HL-60/S4 (cell line): ENCODE data around the gene OR56A5.

Experiments
- in situ Hi-C: fragments of 300-500 bp; cut with MboI; formaldehyde crosslinking; loops from 2 replicates; pipeline ENCODE4 v1.14.3; 2022; ENCODE audit warnings: low sequenced_read_pairs

Gene OR56A5

GRCh38 chr11:5937868-5938602 is 30.3 kb downstream of the OR56A5 start:
- in situ Hi-C loops: no loop called here

DNA sequence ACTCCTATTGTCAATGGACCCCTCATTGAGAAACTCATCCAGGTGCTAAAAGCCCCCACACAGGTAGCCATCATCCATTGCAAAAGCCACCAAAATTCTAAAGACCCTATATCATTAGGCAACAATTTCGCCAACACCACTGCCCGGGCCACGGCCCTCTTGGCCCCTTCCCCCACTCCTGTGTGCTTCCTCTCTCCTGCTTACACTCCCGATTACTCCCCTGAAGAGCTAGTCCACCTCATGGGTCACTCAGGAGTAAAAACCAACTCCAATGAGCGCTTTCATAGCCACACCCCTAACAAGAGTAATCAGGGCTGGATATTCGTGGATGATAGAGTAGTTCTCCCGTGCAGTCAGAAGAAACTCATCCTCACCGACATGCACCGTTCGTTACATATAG is 35.2 kb downstream of the OR56A5 start:
- in situ Hi-C loops: no loop called here

DNA sequence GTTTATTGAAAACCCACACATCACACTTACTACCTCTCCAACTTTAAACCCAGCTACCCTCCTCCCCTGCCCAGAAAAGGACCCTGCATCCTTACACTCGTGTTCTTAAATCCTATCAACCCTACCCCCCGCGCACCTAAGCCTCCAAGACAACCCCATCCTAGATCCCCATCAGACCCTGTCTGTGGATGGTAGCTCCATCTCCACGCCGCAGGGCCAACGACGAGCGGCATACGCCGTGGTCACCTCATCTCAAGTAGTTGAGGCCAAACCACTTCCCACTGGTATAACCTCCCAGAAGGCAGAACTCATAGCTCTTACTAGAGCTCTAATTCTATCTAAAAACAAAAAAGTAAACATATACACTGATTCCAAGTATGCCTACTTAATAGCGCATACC is 35.6 kb downstream of the OR56A5 start:
- in situ Hi-C loops: no loop called here

DNA sequence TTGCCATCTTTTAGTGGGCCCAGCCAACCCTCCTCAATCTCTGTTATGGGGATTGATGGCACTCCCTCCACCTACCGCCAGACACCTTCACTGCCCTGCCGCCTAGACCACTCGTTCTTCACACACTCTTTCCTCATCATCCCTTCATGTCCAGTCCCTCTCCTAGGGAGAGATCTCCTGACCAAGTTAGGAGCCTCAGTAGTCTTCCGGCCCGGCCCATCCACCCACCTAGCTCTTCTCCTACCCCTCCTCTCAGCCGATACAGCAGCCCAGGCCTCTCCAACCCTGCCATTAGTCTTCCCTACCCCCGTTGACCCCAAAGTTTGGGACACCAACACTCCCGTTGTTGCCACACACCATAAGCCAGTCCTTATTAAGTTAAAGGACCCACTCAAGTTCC is 37.2 kb downstream of the OR56A5 start:
- in situ Hi-C loops: no loop called here

DNA sequence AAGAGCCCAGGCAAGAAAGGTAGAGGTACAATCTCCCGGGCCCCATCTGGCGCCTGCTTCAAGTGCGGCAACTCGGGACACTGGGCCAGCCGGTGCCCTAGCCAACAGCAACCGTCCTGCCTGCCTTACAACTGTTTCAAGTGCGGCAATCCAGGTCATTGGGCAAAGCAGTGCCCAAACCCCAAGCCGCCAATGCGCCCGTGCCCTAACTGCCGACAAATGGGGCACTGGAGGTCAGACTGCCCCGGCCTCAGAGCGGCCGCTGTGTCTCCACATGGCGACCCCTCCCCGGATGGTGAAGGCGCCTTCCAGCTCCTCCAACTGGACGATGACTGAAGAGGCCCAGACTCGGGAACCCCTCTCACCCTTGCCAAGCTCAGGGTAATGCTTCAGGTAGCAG is 37.7 kb downstream of the OR56A5 start:
- in situ Hi-C loops: no loop called here

DNA sequence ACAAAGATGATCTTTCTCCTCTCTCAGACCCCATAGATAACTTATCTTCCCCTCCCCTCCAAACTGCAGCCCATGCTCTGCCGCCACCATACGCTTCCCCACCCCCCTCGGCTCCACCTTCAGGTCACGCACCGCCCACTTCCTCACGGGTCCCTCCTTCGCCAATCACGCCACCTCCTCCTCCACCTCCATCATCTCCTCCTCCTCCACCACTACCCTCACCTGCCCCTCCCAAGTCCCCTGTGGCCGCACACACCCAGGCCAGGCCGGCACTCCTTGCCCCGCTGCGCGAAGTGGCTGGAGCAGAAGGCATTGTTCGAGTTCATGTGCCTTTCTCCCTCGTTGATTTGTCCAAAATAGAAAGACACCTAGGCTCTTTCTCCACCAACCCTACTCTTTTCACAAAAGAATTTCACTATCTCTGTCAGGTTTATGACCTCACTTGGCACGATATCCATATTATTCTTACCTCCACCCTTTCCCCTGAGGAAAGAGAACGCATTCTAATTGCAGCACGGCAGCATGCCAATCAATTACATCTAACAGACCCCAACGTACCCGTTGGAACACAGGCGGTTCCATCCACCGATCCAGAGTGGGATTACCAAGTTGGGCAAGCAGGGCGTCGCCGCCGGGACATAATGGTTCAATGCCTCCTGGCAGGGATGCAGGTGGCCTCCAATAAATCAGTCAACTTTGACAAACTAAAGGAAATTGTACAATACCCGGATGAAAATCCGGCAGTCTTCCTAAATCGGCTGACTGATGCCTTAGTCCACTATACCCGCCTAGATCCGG is 38.5 kb downstream of the OR56A5 start:
- in situ Hi-C loops: no loop called here

DNA sequence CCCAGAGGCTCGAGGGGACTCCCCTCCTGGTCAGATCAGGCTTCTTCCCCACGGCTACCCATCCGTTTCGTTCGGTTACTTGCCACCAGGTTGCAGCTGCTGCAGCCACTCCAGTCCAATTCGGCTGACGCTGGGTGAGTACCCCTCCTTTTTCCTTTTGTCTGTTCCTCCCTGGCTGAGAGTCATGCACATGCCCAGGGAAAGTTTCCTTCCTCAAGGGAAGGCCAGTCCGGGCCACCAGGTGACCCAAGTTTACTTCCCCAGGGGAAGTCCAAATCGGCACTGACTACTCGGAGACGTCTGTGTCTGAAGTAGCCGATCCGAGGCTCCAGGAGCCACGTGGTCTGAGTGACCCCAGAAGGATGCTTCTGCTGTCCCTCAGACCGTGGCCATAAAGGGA is 39.5 kb downstream of the OR56A5 start:
- in situ Hi-C loops: no loop called here

- in situ Hi-C loops: no loop called here
Measured at GRCh38 chr11:5928271-5928670, 40.0 kb downstream of the OR56A5 start.

GRCh38 chr11:5923794-5924193 is 44.5 kb downstream of the OR56A5 start:
- in situ Hi-C loops: no loop called here

DNA sequence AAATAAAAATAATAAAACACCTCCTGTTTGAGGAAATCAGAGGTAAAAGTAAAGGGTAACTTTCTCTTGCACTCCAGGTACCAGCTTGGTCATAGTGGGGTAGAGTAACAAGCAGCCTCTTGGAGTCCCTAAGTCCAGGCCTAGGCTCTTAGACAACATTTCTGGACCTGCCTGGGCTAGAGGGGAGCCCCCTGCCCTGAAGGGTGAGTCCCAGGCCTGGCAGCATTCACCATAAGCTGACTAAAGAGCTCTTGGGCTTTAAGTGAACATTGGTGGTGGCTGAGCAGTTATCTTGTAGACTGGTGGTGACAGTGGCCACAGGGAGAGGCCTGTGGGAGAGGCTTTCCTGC is 44.9 kb downstream of the OR56A5 start:
- in situ Hi-C loops: no loop called here

- in situ Hi-C loops: no loop called here
Measured at GRCh38 chr11:5922749-5923426, 45.4 kb downstream of the OR56A5 start.
